ENCODE results near the gene FLVCR2. TPM values are rescaled to one million over a fixed set of nuclear protein-coding genes. Genes with fewer than 3 reads are reported as not detected.

FLVCR2 gene
- polyA plus RNA-seq, 4 donors: 12.6 to 29.7 (median 17.1) TPM

- H3K36me3 ChIP-seq (ENCODE audit: control insufficient read depth in 3 of 3, insufficient read depth in 2 of 3, low read depth in 1 of 3, low read length in 3 of 3): peaks cover 0 to 2% (median 2%) of the 10 kb centered on the region in 3 donors
- peaks cover 0 to 13% of the 10 kb centered on the region in 2 donors for H3K9me3 ChIP-seq (ENCODE audit: control insufficient read depth in 2 of 2, insufficient read depth in 1 of 2, low read depth in 1 of 2, low read length in 1 of 2)
- H3K4me1 ChIP-seq (ENCODE audit: control insufficient read depth in 3 of 3, insufficient read depth in 2 of 3, low read depth in 1 of 3, low read length in 2 of 3): no peaks in the 10 kb centered on the region
- no peak overlapping the region for H3K27ac ChIP-seq (ENCODE audit: low read depth in 1 of 3, low read length in 2 of 3)
- H3K4me3 ChIP-seq (ENCODE audit: low read depth in 1 of 3, low read length in 3 of 3): no peak overlapping the region
- 76 to 89% (median 88%) methylated on average over 4 of the region's 4 CpGs for whole genome bisulfite sequencing, 3 donors
- no peak for FAIRE-seq
- no peak for DNase-seq
- no peaks in the 10 kb centered on the region for H3K27me3 ChIP-seq (ENCODE audit: control insufficient read depth in 3 of 3, insufficient read depth in 3 of 3, low read length in 3 of 3)
Measured at GRCh38 chr14:75612157-75612556, 33.7 kb downstream of the FLVCR2 start.

- Histone ChIP-seq H3K4me1 (ENCODE audit: control insufficient read depth in 3 of 3, insufficient read depth in 2 of 3, low read depth in 1 of 3, low read length in 2 of 3) (no peaks in the 10 kb centered on the region), H3K27ac (ENCODE audit: low read depth in 1 of 3, low read length in 2 of 3) (no peak overlapping the region), H3K36me3 (ENCODE audit: control insufficient read depth in 3 of 3, insufficient read depth in 2 of 3, low read depth in 1 of 3, low read length in 3 of 3) (peaks cover 0 to 2% (median 2%) of the 10 kb centered on the region in 3 donors), H3K9me3 (ENCODE audit: control insufficient read depth in 2 of 2, insufficient read depth in 1 of 2, low read depth in 1 of 2, low read length in 1 of 2) (no peaks in the 10 kb centered on the region), H3K4me3 (ENCODE audit: low read depth in 1 of 3, low read length in 3 of 3) (no peak overlapping the region), H3K27me3 (ENCODE audit: control insufficient read depth in 3 of 3, insufficient read depth in 3 of 3, low read length in 3 of 3) (no peaks in the 10 kb centered on the region)
- FAIRE-seq (no peak), DNase-seq (no peak)
- WGBS, 3 donors: 66 to 71% (median 68%) methylated on average over 4 of the region's 4 CpGs
Measured at GRCh38 chr14:75614179-75614578, 35.8 kb downstream of the FLVCR2 start.

- DNase-seq (no peak), FAIRE-seq (no peak)
- peaks cover 0 to 2% (median 2%) of the 10 kb centered on the region in 3 donors for H3K36me3 ChIP-seq (ENCODE audit: control insufficient read depth in 3 of 3, insufficient read depth in 2 of 3, low read depth in 1 of 3, low read length in 3 of 3)
- 60 to 66% (median 64%) methylated on average over 4 of the region's 4 CpGs for WGBS, 3 donors
- no peak overlapping the region for H3K4me3 ChIP-seq (ENCODE audit: low read depth in 1 of 3, low read length in 3 of 3)
- no peaks in the 10 kb centered on the region for H3K27me3 ChIP-seq (ENCODE audit: control insufficient read depth in 3 of 3, insufficient read depth in 3 of 3, low read length in 3 of 3)
- H3K4me1 ChIP-seq (ENCODE audit: control insufficient read depth in 3 of 3, insufficient read depth in 2 of 3, low read depth in 1 of 3, low read length in 2 of 3): peaks cover 0 to 8% (median 3%) of the 10 kb centered on the region in 3 donors
- peak overlapping the region in 1 of 3 donors; percentile 22 for H3K27ac ChIP-seq (ENCODE audit: low read depth in 1 of 3, low read length in 2 of 3)
- H3K9me3 ChIP-seq (ENCODE audit: control insufficient read depth in 2 of 2, insufficient read depth in 1 of 2, low read depth in 1 of 2, low read length in 1 of 2): no peaks in the 10 kb centered on the region
Measured at GRCh38 chr14:75615200-75615599, 36.8 kb downstream of the FLVCR2 start.

- Histone ChIP-seq H3K4me1 (ENCODE audit: control insufficient read depth in 3 of 3, insufficient read depth in 2 of 3, low read depth in 1 of 3, low read length in 2 of 3) (peaks cover 3 to 30% (median 4%) of the 10 kb centered on the region in 3 donors), H3K27me3 (ENCODE audit: control insufficient read depth in 3 of 3, insufficient read depth in 3 of 3, low read length in 3 of 3) (no peaks in the 10 kb centered on the region), H3K27ac (ENCODE audit: low read depth in 1 of 3, low read length in 2 of 3) (peak overlapping the region in 2 of 3 donors; percentile 49 to 61), H3K9me3 (ENCODE audit: control insufficient read depth in 2 of 2, insufficient read depth in 1 of 2, low read depth in 1 of 2, low read length in 1 of 2) (no peaks in the 10 kb centered on the region), H3K36me3 (ENCODE audit: control insufficient read depth in 3 of 3, insufficient read depth in 2 of 3, low read depth in 1 of 3, low read length in 3 of 3) (peaks cover 0 to 2% (median 0%) of the 10 kb centered on the region in 3 donors), H3K4me3 (ENCODE audit: low read depth in 1 of 3, low read length in 3 of 3) (no peak overlapping the region)
- FAIRE-seq (no peak), DNase-seq (no peak)
- WGBS, 3 donors: 81 to 95% (median 85%) methylated on average over 1 of the region's 1 CpG
Measured at GRCh38 chr14:75619548-75619947, 41.1 kb downstream of the FLVCR2 start.

- H3K27ac ChIP-seq (ENCODE audit: low read depth in 1 of 3, low read length in 2 of 3): no peak overlapping the region
- H3K27me3 ChIP-seq (ENCODE audit: control insufficient read depth in 3 of 3, insufficient read depth in 3 of 3, low read length in 3 of 3): no peaks in the 10 kb centered on the region
- no peak overlapping the region for H3K4me3 ChIP-seq (ENCODE audit: low read depth in 1 of 3, low read length in 3 of 3)
- H3K36me3 ChIP-seq (ENCODE audit: control insufficient read depth in 3 of 3, insufficient read depth in 2 of 3, low read depth in 1 of 3, low read length in 3 of 3): peaks cover 0 to 2% (median 0%) of the 10 kb centered on the region in 3 donors
- no peak for FAIRE-seq
- H3K4me1 ChIP-seq (ENCODE audit: control insufficient read depth in 3 of 3, insufficient read depth in 2 of 3, low read depth in 1 of 3, low read length in 2 of 3): peaks cover 3 to 37% (median 5%) of the 10 kb centered on the region in 3 donors
- no peaks in the 10 kb centered on the region for H3K9me3 ChIP-seq (ENCODE audit: control insufficient read depth in 2 of 2, insufficient read depth in 1 of 2, low read depth in 1 of 2, low read length in 1 of 2)
- no peak for DNase-seq
- 87 to 93% (median 90%) methylated on average over 3 of the region's 3 CpGs for WGBS, 3 donors
Measured at GRCh38 chr14:75625034-75625433, 46.6 kb downstream of the FLVCR2 start.

GRCh38 chr14:75626396-75626795 lies 48.0 kb downstream of the FLVCR2 start:
- Histone ChIP-seq H3K27ac (ENCODE audit: low read depth in 1 of 3, low read length in 2 of 3) (no peak overlapping the region), H3K4me1 (ENCODE audit: control insufficient read depth in 3 of 3, insufficient read depth in 2 of 3, low read depth in 1 of 3, low read length in 2 of 3) (peaks cover 0 to 40% (median 5%) of the 10 kb centered on the region in 3 donors), H3K27me3 (ENCODE audit: control insufficient read depth in 3 of 3, insufficient read depth in 3 of 3, low read length in 3 of 3) (no peaks in the 10 kb centered on the region), H3K4me3 (ENCODE audit: low read depth in 1 of 3, low read length in 3 of 3) (no peak overlapping the region), H3K9me3 (ENCODE audit: control insufficient read depth in 2 of 2, insufficient read depth in 1 of 2, low read depth in 1 of 2, low read length in 1 of 2) (no peaks in the 10 kb centered on the region), H3K36me3 (ENCODE audit: control insufficient read depth in 3 of 3, insufficient read depth in 2 of 3, low read depth in 1 of 3, low read length in 3 of 3) (peaks cover 0 to 2% (median 0%) of the 10 kb centered on the region in 3 donors)
- no peak for DNase-seq
- 93 to 99% (median 97%) methylated on average over 3 of the region's 3 CpGs for WGBS, 3 donors
- FAIRE-seq: no peak

- H3K27me3 ChIP-seq (ENCODE audit: control insufficient read depth in 3 of 3, insufficient read depth in 3 of 3, low read length in 3 of 3): no peaks in the 10 kb centered on the region
- no peak for DNase-seq
- WGBS, 3 donors: 50 to 63% (median 52%) methylated on average over 3 of the region's 3 CpGs
- H3K36me3 ChIP-seq (ENCODE audit: control insufficient read depth in 3 of 3, insufficient read depth in 2 of 3, low read depth in 1 of 3, low read length in 3 of 3): peaks cover 0 to 2% (median 0%) of the 10 kb centered on the region in 3 donors
- H3K27ac ChIP-seq (ENCODE audit: low read depth in 1 of 3, low read length in 2 of 3): no peak overlapping the region
- H3K4me1 ChIP-seq (ENCODE audit: control insufficient read depth in 3 of 3, insufficient read depth in 2 of 3, low read depth in 1 of 3, low read length in 2 of 3): peaks cover 0 to 36% (median 2%) of the 10 kb centered on the region in 3 donors
- no peak overlapping the region for H3K4me3 ChIP-seq (ENCODE audit: low read depth in 1 of 3, low read length in 3 of 3)
- no peak for FAIRE-seq
- H3K9me3 ChIP-seq (ENCODE audit: control insufficient read depth in 2 of 2, insufficient read depth in 1 of 2, low read depth in 1 of 2, low read length in 1 of 2): no peaks in the 10 kb centered on the region
Measured at GRCh38 chr14:75626863-75627262, 48.4 kb downstream of the FLVCR2 start.

- Histone ChIP-seq H3K27ac (ENCODE audit: low read depth in 1 of 3, low read length in 2 of 3) (peak overlapping the region in 1 of 3 donors; percentile 48), H3K27me3 (ENCODE audit: control insufficient read depth in 3 of 3, insufficient read depth in 3 of 3, low read length in 3 of 3) (no peaks in the 10 kb centered on the region), H3K36me3 (ENCODE audit: control insufficient read depth in 3 of 3, insufficient read depth in 2 of 3, low read depth in 1 of 3, low read length in 3 of 3) (peaks cover 0 to 2% (median 0%) of the 10 kb centered on the region in 3 donors), H3K4me3 (ENCODE audit: low read depth in 1 of 3, low read length in 3 of 3) (no peak overlapping the region), H3K4me1 (ENCODE audit: control insufficient read depth in 3 of 3, insufficient read depth in 2 of 3, low read depth in 1 of 3, low read length in 2 of 3) (peaks cover 0 to 31% (median 2%) of the 10 kb centered on the region in 3 donors), H3K9me3 (ENCODE audit: control insufficient read depth in 2 of 2, insufficient read depth in 1 of 2, low read depth in 1 of 2, low read length in 1 of 2) (no peaks in the 10 kb centered on the region)
- WGBS, 3 donors: 43 to 64% (median 57%) methylated on average over 4 of the region's 4 CpGs
- no peak for FAIRE-seq
- peak; percentile 68 to 80 for DNase-seq
Measured at GRCh38 chr14:75627406-75627805, 49.0 kb downstream of the FLVCR2 start.

GRCh38 chr14:75628816-75629215 lies 50.4 kb downstream of the FLVCR2 start:
- WGBS, 3 donors: 77 to 93% (median 81%) methylated on average over 3 of the region's 3 CpGs
- no peaks in the 10 kb centered on the region for H3K9me3 ChIP-seq (ENCODE audit: control insufficient read depth in 2 of 2, insufficient read depth in 1 of 2, low read depth in 1 of 2, low read length in 1 of 2)
- H3K4me1 ChIP-seq (ENCODE audit: control insufficient read depth in 3 of 3, insufficient read depth in 2 of 3, low read depth in 1 of 3, low read length in 2 of 3): peaks cover 0 to 29% (median 2%) of the 10 kb centered on the region in 3 donors
- no peak for FAIRE-seq
- no peak for DNase-seq
- H3K27me3 ChIP-seq (ENCODE audit: control insufficient read depth in 3 of 3, insufficient read depth in 3 of 3, low read length in 3 of 3): no peaks in the 10 kb centered on the region
- H3K4me3 ChIP-seq (ENCODE audit: low read depth in 1 of 3, low read length in 3 of 3): no peak overlapping the region
- no peak overlapping the region for H3K27ac ChIP-seq (ENCODE audit: low read depth in 1 of 3, low read length in 2 of 3)
- H3K36me3 ChIP-seq (ENCODE audit: control insufficient read depth in 3 of 3, insufficient read depth in 2 of 3, low read depth in 1 of 3, low read length in 3 of 3): peaks cover 0 to 2% (median 0%) of the 10 kb centered on the region in 3 donors

All from small intestine (tissue), 7 donors.